HG02840 (cell line): ENCODE data around the gene KCNJ6.
"Not testable (repeated sequence)": the region's sequence is repeated elsewhere in the genome, so short reads cannot be mapped to it uniquely, and the experiment has no call there.

Experiments
- ATAC-seq: cut with Tn5 transposase; IDR thresholded peaks from one replicate; pipeline ENCODE4 v1.9.1; 2021; ENCODE audit warnings: mild to moderate bottlenecking, moderate library complexity, moderate number of reproducible peaks; ENCODE audit not compliant: unreplicated experiment, low FRiP score

Gene KCNJ6

DNA sequence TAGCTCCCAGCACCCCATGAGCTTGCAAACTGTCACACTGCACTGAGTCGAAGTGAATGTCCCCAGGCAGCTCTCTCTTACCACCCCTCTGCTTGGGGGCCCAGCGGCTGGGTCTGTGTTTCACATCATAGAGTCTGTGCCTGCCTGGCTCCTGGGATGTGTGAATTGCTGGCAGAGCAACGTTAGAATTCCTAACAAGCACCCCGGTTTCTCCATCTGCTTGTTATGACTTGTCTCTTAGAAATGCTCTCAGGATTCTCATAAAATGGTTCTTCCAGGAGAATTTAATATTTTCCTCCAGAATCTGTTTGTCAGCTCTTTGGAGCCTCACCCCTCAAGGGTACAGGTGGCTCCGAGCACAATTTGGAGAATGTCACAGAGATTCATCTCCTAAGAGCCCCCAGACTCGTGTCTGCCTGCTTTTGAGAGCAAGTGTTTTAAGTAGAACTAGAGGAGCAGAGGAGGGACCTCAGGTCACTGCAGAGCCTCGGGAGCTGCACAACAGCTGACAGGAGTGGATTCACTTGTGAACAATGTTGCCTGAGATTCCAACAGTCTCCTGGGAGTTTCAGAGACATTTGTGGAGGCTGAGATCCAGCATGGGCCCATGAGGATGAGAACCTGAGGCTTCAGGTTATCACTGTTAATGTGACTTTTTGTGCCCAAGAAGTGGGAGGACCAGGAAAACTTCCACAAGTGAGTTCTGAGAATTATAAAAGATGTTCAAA lies 131.5 kb downstream of the KCNJ6 start:
- no peak for ATAC-seq

DNA sequence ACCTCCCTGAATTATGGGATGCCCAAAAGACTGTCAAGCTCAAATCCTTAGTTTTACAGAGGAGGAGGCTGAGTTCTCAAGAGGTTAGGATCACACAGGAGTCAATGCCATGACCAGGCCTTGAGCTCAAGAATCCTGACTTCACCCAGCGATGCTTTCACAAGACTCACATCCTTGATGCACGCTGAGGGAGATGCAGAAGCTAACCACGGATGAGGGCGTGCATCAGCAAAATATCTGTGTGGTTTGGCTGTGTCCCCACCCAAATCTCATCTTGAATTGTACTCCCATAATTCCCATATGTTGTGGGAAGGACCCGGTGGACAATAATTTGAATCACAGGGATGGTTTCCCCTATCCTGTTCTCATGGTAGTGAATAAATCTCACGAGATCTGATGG lies 133.2 kb downstream of the KCNJ6 start:
- ATAC-seq: no peak

DNA sequence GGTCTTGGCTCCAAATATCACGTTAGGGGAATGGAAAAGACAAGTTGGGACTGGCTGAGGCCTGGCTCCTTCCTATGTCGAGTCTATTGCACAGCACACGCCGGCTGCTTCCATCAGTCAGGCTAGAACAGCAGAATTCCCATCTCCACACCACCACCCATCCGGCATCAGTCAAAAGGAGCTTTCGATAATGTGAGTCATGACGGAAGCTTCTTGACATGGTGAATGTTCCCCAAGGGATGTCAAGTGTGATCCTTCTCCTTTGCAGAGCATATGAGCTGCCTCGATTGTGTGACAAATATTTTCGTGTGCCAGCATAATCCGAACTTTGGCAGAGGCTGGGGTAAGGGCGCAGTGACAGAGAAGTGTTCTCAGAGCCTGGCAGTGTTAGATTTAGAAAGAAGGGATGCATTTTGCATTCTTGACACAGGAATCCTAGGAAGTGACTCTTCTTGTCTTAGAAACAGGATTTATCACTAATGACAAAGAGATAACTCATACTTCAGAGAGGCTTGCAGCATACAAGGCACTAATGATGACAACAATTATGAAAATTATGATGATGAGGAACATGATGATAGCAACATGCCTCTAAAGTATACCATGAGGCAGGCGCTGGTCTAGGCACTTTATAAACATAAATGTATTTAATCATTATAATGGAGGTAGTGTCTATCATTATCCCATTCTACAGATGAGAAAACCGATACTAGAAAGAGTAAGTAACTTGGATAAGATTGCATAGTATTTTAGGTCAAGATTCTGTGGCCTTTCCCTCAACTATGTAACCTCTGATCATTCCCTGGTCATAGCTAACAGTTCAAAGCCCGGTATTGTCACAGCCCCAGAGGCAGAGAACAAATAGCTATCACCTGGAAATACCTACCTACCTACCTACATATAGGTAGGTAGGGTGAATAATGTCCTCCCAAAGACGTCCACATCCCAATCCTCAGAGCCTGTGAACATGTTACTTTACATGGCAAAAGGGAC lies 135.0 kb downstream of the KCNJ6 start:
- no peak for ATAC-seq

DNA sequence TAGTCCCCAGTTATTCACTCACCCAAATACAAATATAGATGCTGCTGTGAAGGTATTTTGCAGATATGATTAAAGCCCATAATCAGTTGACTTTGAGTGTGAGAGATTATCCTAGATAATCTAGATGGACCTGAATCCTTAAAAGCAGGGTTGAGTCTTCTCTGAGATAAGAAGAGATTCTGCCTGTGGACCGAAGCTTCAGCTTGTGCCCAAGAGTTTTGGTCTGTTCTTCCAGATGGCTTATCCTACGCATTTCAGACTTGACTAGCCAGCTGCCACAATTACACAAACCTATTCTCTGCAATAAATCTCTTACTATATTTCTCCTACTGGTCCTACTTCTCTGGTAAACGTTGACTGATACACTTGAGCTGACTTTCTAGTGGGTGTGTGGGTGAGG lies 145.1 kb downstream of the KCNJ6 start:
- no peak for ATAC-seq

DNA sequence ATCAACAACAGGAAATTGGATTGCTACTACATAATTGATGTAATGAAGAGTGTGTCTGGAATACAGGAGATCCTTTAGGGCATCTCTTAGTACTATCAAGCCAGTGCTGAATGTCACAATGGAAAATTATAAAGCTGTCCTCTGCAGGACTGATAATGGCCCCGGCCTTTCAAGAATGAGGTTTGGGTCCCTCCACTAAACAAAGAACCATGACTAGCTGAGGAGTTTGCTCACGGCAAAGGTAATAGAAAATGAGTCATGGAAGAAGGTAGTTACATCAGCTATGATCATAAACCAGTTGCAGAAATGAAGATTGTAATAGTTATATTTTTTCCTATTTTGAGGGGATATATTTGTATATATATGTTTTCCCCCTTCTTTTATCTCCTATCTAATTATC lies 145.8 kb downstream of the KCNJ6 start:
- no peak for ATAC-seq

DNA sequence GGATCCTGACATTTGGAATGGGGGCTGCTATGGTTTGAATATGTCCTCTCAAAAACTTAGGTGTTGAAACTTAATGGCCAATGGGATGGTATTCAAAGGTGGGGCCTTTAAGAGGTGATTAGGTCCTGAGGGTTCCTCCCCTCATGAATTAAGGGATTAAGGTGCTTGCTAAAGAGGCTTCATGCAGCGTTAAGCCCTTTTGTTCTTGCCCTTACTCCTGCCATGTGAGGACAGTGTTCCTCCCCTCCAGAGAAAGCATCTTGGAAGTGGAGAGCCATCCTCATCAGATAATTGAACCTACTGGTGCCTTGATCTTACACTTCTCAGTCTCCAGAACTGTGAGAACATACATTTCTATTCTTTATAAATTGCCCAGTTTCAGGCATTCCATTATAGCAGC lies 146.6 kb downstream of the KCNJ6 start:
- no peak for ATAC-seq

DNA sequence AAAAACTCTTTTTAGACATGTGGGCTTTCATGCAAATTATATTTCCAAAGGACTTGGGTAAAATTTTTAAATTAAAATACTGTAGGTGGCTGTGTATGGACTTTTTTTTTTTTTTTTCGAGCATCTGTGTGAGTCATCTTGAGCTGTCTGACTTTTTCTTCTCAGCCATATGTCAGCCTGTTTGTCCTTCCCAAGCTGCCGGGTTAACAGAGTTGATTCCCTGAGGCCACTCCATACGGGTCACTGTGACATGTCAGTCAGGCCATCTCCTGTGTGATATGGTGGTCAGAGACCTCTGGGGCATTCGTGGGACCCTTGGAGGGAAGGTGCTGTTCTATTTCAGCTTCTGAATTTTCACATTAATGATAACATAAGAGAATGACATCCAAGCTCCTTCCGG lies 148.3 kb downstream of the KCNJ6 start:
- ATAC-seq: no peak

DNA sequence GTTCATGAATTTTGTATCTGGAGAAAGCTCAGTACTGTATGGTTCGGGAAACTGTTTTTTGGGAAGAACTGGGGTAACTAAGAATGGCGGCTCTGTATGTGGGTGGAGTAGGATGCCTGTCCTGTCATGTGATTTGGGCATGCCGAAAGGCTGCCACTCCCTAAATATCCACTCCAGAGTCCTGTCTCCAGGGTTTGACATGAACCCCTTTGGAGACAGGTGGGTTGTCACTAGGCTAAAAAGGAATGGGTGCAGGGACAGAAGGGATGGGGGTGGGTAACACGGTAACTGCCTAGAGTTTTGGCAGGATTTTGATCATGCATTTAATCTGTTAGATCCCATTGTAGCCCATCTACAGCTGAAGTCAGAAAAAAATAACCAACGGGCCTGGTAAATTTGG lies 150.1 kb downstream of the KCNJ6 start:
- ATAC-seq: no peak

DNA sequence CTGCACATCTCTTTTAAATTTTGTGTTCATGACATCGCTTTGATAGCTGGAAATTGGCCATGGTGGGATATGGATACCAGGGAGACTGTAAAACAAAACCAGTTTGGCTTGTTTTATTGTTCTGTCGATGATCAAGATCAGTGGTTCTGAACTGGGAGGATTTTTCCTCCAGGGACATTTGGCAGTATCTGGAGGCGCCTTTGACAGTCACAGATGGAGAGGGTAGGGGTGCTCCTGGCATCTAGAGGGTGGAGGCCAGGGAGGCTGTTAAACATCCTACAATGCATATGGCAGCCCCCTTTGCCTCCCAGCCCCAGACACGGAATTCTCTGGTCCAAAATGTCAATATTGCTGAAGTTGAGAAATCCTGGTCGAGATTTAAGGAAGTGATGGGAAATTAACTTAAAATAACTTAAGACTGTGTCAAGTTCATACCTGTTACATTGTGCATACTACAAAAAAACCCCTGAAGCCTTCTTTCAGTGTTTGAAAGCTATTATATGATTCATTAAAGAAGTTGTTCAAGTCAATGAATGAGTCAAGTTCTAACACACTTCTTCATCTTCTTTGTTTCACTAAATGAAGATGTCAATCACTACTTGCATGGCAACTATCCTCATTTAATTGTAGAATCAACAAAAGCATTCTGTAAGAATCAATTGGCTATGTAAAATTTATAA lies 150.9 kb downstream of the KCNJ6 start:
- no peak for ATAC-seq

DNA sequence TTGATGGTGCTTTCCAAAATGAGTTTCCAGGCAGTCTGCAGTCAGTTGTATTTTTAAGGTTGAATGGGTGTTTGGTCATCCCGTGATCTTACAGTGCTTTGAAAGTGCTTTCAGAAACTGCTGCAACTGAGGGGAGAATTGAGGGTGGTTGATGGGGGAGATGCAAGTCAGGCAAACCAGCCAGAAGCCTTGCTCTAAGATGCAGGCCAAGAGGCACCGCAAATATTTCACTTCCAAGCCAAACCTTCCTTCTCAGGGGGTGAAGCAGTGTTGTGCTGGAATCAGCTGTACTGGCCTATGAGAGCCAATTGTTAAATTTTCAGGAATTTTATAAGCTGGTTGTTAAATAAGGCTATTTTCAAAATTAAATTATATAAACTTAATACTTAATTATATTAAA lies 151.6 kb downstream of the KCNJ6 start:
- no peak for ATAC-seq

DNA sequence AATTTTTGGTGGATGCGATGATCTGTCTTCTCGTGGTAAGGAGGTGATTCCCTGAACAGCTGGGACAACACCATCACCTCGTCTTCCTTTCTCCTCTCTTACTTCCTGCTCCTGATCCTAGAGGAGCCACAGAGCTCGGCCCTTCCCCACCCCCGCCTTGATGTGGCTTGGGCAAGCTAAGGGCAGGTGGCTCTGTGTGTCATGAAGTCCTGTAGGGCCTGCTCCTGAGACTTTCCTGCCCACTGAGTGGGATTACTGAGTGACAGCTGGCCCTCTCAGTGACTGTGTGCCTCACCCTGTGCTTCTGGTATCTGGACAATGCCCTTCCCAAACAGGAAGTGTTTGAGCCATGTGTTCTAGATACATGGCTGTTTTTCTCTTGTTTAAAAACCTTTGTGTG lies 153.0 kb downstream of the KCNJ6 start:
- ATAC-seq: no peak

DNA sequence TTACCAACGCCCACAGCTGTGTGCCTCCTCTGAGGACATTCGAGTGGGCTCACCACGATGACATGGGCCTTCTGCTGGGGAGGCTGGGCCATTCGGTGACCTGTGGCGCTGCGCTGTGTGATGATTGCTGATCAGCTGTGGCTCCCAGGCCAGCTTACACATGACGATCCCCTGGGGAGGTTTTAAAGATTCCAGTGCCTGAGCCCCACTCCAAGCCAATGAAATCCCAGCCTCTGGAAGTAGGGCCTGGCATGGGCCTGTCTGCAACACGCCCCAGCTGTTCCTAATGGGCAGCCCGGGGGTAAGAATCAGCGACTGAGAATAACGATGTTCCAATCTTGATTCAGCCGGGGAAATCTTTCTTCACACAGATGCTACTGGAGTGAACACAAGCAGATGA lies 153.7 kb downstream of the KCNJ6 start:
- no peak for ATAC-seq

DNA sequence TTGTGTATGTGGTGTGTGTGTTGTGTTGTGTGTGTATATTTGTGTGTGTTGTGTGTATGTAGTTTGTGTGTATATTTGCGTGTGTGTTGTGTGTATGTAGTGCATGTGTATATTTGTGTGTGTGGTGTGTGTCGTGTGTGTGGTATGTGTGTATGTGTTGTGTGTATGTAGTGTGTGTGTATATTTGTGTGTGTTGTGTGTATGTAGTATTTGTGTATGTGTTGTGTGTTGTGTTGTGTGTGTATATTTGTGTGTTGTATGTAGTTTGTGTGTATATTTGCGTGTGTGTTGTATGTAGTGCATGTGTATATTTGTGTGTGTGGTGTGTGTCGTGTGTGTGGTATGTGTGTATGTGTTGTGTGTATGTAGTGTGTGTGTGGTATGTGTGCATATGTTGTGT lies 154.9 kb downstream of the KCNJ6 start:
- not testable (repeated sequence) for ATAC-seq

DNA sequence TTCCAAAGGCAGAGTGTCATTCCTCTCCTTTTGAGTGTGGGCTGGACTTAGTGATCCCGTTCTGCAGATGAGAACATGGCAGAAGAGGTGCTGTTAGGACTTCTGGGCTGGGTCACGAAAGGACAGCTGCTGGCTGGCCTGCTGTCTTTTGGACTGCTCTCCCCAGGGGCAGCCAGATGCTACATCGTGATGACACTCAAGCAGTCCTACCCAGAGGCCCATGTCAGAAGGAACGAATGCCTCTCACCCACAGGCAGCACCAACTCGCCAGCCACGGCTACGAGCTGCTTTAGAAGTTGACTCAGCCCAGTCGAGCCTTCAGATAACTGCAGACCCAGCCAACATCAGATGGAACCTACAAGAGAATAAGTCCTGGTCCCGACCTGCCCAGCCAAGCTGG lies 156.5 kb downstream of the KCNJ6 start:
- no peak for ATAC-seq

DNA sequence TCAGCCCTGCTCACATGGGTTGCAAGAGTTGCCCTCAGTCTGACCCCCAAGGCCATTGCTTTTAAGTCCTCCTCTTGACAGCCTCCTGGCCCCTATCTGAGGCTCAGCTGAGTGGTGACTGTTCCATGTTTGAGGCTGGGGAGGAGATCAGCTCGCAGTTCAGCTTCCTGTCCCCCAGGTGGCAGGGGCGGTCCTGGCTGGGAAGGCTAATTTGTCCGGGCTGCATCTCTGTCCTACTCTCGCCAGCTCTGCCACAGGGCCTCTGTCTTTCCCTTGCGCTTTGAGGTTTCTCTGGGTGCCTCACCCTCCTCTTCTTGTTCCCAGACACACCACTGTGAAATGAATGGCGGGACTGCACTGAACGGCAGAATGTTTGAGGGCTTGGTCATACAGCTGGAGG lies 157.3 kb downstream of the KCNJ6 start:
- no peak for ATAC-seq

DNA sequence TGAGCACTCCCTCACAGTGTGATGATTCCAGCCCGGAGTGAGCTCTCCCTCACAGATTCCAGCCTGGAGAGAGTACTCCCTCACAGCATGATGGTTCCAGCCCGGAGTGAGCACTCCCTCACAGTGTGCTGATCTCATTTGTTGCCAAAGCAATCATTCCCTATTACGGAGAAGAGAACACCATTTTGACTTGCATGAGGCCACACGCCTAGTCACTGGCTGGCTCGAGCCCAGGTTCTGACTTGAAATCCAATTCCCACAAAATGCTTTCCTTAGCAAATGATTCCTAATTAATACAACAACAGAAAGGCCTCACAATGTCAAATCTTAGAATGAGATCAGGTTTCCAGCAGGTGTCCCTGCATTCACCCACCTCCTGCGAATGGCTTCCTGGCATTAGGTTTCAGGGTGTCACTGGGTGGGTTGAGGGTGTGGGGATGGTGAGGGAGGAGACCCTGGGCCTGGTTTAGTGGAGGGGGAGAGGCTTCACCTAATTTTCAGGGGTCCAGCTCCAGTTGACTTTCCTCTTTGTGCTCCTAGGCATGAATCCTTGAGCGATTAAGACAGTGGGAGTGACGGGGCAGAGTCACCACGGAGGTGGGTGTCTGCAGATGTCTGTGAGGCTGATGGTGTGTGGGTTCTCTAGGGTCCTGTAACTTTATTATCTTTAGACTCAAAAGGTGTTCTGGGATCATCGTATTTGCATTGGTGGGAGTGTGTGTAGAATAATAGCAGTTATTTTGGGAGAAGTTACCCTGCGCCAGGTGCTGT lies 158.5 kb downstream of the KCNJ6 start:
- ATAC-seq: no peak

DNA sequence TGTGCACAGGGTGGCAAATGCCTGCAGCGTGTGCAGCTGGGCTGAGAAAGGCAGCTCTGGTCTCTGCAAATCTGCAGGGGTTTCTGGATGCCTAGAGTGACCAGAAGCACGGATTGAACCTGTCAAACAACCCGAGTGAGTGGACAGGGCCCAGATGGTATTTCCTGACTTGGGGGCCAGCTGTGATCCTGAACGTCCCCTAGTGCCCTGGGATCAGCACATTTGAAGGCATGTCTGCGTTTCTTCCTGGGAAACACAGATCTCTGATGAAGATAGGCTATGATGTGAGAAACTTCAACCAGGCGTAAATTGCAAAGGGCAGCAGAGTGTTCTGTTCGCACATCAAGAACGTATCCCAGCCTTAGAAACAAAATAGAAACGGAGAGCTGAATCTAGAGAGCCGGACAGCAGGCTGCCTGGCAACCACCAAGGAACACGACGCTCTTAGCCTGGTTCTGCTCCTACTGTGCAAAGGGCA lies 163.1 kb downstream of the KCNJ6 start:
- no peak for ATAC-seq

DNA sequence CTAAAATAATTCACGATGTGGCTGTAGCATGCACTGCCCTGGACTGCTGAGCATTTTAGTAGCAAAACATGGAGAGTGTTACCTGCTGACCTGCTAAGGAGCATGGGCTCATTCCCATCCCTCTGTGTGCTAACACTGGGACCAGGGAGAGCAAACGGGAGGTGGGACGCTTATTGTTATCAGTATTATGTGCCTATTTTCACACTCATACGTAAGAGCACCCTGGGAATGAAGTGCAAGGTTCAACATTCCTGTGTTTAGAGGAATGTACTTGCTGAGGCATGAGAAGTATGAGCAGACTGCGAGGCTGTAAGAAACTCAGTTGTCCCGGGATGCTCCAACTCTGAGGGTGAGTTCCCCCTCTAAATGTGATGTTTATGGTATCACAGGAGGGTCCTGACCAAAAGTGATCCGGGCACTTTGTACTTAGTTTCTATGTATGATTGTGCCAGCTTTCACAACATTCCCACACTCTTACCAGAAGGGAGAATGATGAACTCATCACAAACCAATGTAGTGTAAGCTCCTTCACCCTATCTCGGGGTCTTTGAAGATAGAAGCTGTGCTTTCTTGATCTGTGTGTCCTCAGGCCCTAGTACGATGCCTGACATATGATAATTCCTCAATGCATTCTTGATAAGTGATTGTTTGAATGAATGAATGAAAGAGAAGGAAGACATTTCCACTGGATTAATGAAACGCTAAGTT lies 164.8 kb downstream of the KCNJ6 start:
- ATAC-seq: no peak

DNA sequence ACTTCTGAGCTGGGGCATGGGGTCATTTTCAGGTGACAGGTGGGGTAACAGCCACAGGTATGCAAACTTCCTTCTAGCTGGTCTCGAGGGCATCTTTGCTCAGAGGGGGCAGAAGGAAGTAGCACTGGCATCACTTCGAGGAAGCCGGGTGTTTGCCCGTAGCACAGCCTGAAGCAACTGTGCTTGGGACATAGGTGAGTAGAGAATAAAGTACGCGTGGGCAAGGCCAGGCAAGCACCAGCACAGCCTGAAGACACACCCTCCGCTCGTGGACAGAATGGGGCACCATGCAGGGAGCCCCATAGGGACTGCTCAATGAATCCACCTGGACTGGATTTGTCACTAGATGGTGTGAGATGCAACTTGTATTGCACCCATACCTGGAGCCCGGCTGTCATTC lies 167.1 kb downstream of the KCNJ6 start:
- no peak for ATAC-seq

DNA sequence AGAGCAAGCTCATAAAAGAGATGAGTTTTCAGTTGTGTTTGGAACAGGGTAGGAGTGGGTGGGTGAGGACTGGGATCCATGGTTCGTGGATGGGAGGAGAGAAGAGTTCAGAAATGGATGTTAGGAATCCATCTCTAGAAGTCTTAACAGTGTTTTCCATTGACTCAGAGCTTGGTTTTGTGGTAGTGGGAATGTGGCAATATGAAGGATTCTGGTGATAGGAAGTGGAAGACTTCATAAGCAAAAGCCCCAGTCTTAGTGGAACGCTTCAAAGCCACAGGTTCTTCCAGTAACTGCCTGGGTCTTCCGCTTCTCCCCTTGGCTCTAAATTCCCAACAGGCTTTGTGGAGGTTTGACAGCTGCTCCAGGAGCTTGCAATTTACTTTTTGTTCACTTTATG lies 167.9 kb downstream of the KCNJ6 start:
- no peak for ATAC-seq
